H1 (cell line): ENCODE results near the gene CACNA1C. TPM values are rescaled to one million over a fixed set of nuclear protein-coding genes. Genes with fewer than 3 reads are reported as not detected.

Experiments used
- CTCF ChIA-PET: fragments of 300-600 bp; sonication (Branson Sonifier 250); formaldehyde crosslinking; loops from one replicate; lab custom pipeline; 2021; ENCODE audit not compliant: partially characterized antibody; lab: Charles Lee
- POLR2A ChIA-PET: fragments of 300-600 bp; sonication (Branson Sonifier 250); formaldehyde crosslinking; loops from one replicate; lab custom pipeline; 2021; ENCODE audit warnings: inconsistent platforms; ENCODE audit not compliant: partially characterized antibody; lab: Charles Lee
- DNase-seq, 2 experiments: peaks; one replicate each; pipeline versions ENCODE4 v3.0.0 to v3.0.0-alpha.2; 2010 to 2022; ENCODE audit warnings: low spot score in 2 of 2, low read depth in 1 of 2, mixed read lengths in 1 of 2
- FAIRE-seq: peaks from 2 replicates; lab custom pipeline; 2011; peaks lifted over from hg19 to GRCh38; lab: Jason Lieb, UNC
- H2AFZ ChIP-seq: 2 replicates; pipeline ENCODE4 v1.8.1; 2012; ENCODE audit warnings: low read length, inconsistent platforms
- H2AK5ac ChIP-seq: 2 replicates; pipeline ENCODE4 v1.6.1; 2013; ENCODE audit warnings: low read depth, low read length
- H2BK120ac ChIP-seq: replicated peaks from 2 replicates; pipeline ENCODE3; 2013; ENCODE audit warnings: low read depth, low read length, inconsistent platforms
- H2BK12ac ChIP-seq: 2 replicates; pipeline ENCODE4 v1.6.1; 2013; ENCODE audit warnings: low read depth, low read length
- H2BK15ac ChIP-seq: 2 replicates; pipeline ENCODE4 v1.6.1; 2013; ENCODE audit warnings: low read length
- H2BK20ac ChIP-seq: 2 replicates; pipeline ENCODE4 v1.6.1; 2013; ENCODE audit warnings: low read length
- H2BK5ac ChIP-seq: 2 replicates; pipeline ENCODE4 v1.6.1; 2013; ENCODE audit warnings: low read depth, low read length
- H3K14ac ChIP-seq: 2 replicates; pipeline ENCODE4 v1.6.1; 2013; ENCODE audit warnings: inconsistent platforms; ENCODE audit not compliant: insufficient read length
- H3K18ac ChIP-seq: 2 replicates; pipeline ENCODE4 v1.6.1; 2013; ENCODE audit warnings: low read length; ENCODE audit errors: extremely low read depth
- H3K23ac ChIP-seq: 2 replicates; pipeline ENCODE4 v1.6.1; 2013; ENCODE audit warnings: inconsistent platforms; ENCODE audit not compliant: insufficient read length
- H3K23me2 ChIP-seq: 2 replicates; pipeline ENCODE4 v1.6.1; 2013; ENCODE audit warnings: low read depth, low read length
- H3K27ac ChIP-seq: 2 replicates; pipeline ENCODE4 v1.6.1; 2011; ENCODE audit warnings: low read depth, low read length, inconsistent platforms
- H3K27me3 ChIP-seq, 4 experiments: replicated peaks in 1 of 4; 1 replicate in 1 of 4; 2 replicates in 3 of 4; pipeline versions ENCODE4 v1.6.1 to v1.8.1; 2011 to 2013; ENCODE audit warnings: low read length in 3 of 4, mild to moderate bottlenecking in 3 of 4, inconsistent platforms in 2 of 4, mixed read lengths in 2 of 4, moderate library complexity in 1 of 4; ENCODE audit not compliant: control insufficient read depth in 3 of 4, insufficient read depth in 3 of 4; ENCODE audit errors: extremely low read depth in 1 of 4
- H3K36me3 ChIP-seq, 4 experiments: 2 replicates each; pipeline versions ENCODE4 v1.6.1 to v1.8.1; 2011 to 2013; ENCODE audit warnings: mild to moderate bottlenecking in 4 of 4, low read length in 3 of 4, moderate library complexity in 2 of 4, control low read depth in 1 of 4, inconsistent platforms in 1 of 4; ENCODE audit not compliant: insufficient read depth in 4 of 4, control insufficient read depth in 2 of 4
- H3K4ac ChIP-seq: replicated peaks from 2 replicates; pipeline ENCODE3; 2013; ENCODE audit warnings: low read length, low read depth, mixed read lengths, inconsistent platforms; ENCODE audit not compliant: insufficient read length
- H3K4me1 ChIP-seq, 4 experiments: replicated peaks in 1 of 4; 1 replicate in 1 of 4; 2 replicates in 3 of 4; pipeline versions ENCODE4 v1.6.1 to v1.8.1; 2011 to 2013; ENCODE audit warnings: low read length in 3 of 4, inconsistent platforms in 2 of 4, mixed read lengths in 1 of 4; ENCODE audit not compliant: insufficient read depth in 4 of 4, control insufficient read depth in 3 of 4
- H3K4me2 ChIP-seq, 2 experiments: 2 replicates each; pipeline versions ENCODE4 v1.6.1 to v1.8.1; 2011 to 2013; ENCODE audit warnings: low read depth in 2 of 2, low read length in 2 of 2, control low read depth in 1 of 2, inconsistent platforms in 1 of 2, mild to moderate bottlenecking in 1 of 2; ENCODE audit not compliant: insufficient read depth in 1 of 2
- H3K4me3 ChIP-seq, 4 experiments: fragments of 200-600, 300-600 bp in 1 of 4; sonication (generic), shearing (Covaris generic), sonication (Bioruptor Twin) in 1 of 4; 2 replicates each; pipeline versions ENCODE4 v1.5.1 to v1.8.1; 2011 to 2016; ENCODE audit warnings: low read length in 4 of 4, low read depth in 3 of 4, control low read depth in 2 of 4, inconsistent platforms in 2 of 4, mild to moderate bottlenecking in 2 of 4, mixed read lengths in 1 of 4, moderate library complexity in 1 of 4; ENCODE audit not compliant: insufficient read depth in 2 of 4; ENCODE audit errors: extremely low read depth in 1 of 4
- H3K56ac ChIP-seq: replicated peaks from 2 replicates; pipeline ENCODE3; 2013; ENCODE audit warnings: low read depth, mild to moderate bottlenecking, mixed read lengths, low read length, inconsistent platforms; ENCODE audit not compliant: insufficient read length
- H3K79me1 ChIP-seq: 2 replicates; pipeline ENCODE4 v1.6.1; 2013; ENCODE audit warnings: low read depth, low read length, control low read depth
- H3K79me2 ChIP-seq, 2 experiments: 2 replicates each; pipeline versions ENCODE4 v1.6.1 to v1.8.1; 2012 to 2013; ENCODE audit warnings: low read length in 2 of 2, mild to moderate bottlenecking in 2 of 2, inconsistent platforms in 1 of 2; ENCODE audit not compliant: insufficient read depth in 2 of 2, control insufficient read depth in 1 of 2
- H3K9ac ChIP-seq, 4 experiments: replicated peaks in 1 of 4; 1 replicate in 1 of 4; 2 replicates in 3 of 4; pipeline versions ENCODE4 v1.6.1 to v1.8.1; 2011 to 2013; ENCODE audit warnings: low read depth in 3 of 4, low read length in 3 of 4, control low read depth in 2 of 4, mild to moderate bottlenecking in 2 of 4, moderate library complexity in 2 of 4, inconsistent platforms in 1 of 4; ENCODE audit errors: extremely low read depth in 1 of 4
- H3K9me3 ChIP-seq, 2 experiments: 2 replicates each; pipeline versions ENCODE4 v1.6.1 to v1.8.1; 2012 to 2013; ENCODE audit warnings: mild to moderate bottlenecking in 2 of 2, moderate library complexity in 2 of 2, control low read depth in 1 of 2, inconsistent platforms in 1 of 2, low read depth in 1 of 2, low read length in 1 of 2, mixed read lengths in 1 of 2; ENCODE audit not compliant: insufficient read depth in 2 of 2
- H4K20me1 ChIP-seq, 2 experiments: replicated peaks in 1 of 2; 2 replicates each; pipeline versions ENCODE3 to v1.8.1; 2011 to 2013; ENCODE audit warnings: inconsistent platforms in 2 of 2, low read length in 2 of 2, mild to moderate bottlenecking in 1 of 2; ENCODE audit not compliant: insufficient read depth in 2 of 2, control insufficient read depth in 1 of 2
- H4K5ac ChIP-seq: 2 replicates; pipeline ENCODE4 v1.6.1; 2013; ENCODE audit warnings: low read length, low read depth, mixed read lengths, inconsistent platforms; ENCODE audit not compliant: insufficient read length
- H4K8ac ChIP-seq: 2 replicates; pipeline ENCODE4 v1.8.0; 2013; ENCODE audit warnings: mild to moderate bottlenecking, moderate library complexity, low read length, inconsistent platforms; ENCODE audit not compliant: insufficient read depth; ENCODE audit errors: extremely low read depth
- H4K91ac ChIP-seq: replicated peaks from 2 replicates; pipeline ENCODE3; 2013; ENCODE audit warnings: low read length, mixed read lengths, inconsistent platforms; ENCODE audit not compliant: insufficient read length
- BCL11A ChIP-seq, 2 experiments: IDR thresholded peaks; one replicate each; pipeline ENCODE4 v1.6.1; 2011; ENCODE audit warnings: low read depth in 2 of 2, low read length in 2 of 2, mild to moderate bottlenecking in 2 of 2
- GABPA ChIP-seq: IDR thresholded peaks from 2 replicates; pipeline ENCODE4 v1.6.1; 2011; ENCODE audit warnings: mild to moderate bottlenecking, low read length, moderate library complexity, borderline replicate concordance; ENCODE audit not compliant: insufficient read depth
- KDM5A ChIP-seq: fragments of 200-600 bp; IDR thresholded peaks from 2 replicates; pipeline ENCODE4 v1.7.1; 2012; ENCODE audit warnings: mild to moderate bottlenecking, low read length, inconsistent platforms, mixed read lengths
- MAFK ChIP-seq: IDR thresholded peaks from 2 replicates; pipeline ENCODE4 v1.6.1; 2012; ENCODE audit warnings: low read depth, mild to moderate bottlenecking, improper control_type of control experiment, low read length
- NANOG ChIP-seq: IDR thresholded peaks from 2 replicates; pipeline ENCODE4 v1.6.1; 2011; ENCODE audit warnings: low read length, low read depth, mild to moderate bottlenecking, inconsistent platforms; ENCODE audit not compliant: insufficient read depth, poor library complexity, severe bottlenecking
- PHF8 ChIP-seq: fragments of 200-600 bp; sonication (generic); conservative IDR thresholded peaks from 2 replicates; pipeline ENCODE4 v1.7.1; 2012; ENCODE audit warnings: low read depth, mild to moderate bottlenecking, inconsistent platforms, low read length, moderate library complexity
- RFX5 ChIP-seq: IDR thresholded peaks from 2 replicates; pipeline ENCODE4 v1.6.1; 2011; ENCODE audit warnings: low read depth, low read length, improper control_type of control experiment, borderline replicate concordance
- SIRT6 ChIP-seq: IDR thresholded peaks from one replicate; pipeline ENCODE4 v1.7.1; 2012; ENCODE audit warnings: low read length, inconsistent platforms
- SP2 ChIP-seq: IDR thresholded peaks from 2 replicates; pipeline ENCODE4 v1.6.1; 2012; ENCODE audit warnings: mild to moderate bottlenecking, low read length, inconsistent platforms
- TBP ChIP-seq: IDR thresholded peaks from 2 replicates; pipeline ENCODE4 v1.6.1; 2011; ENCODE audit warnings: low read depth, low read length, improper control_type of control experiment
- WGBS, 2 experiments: shearing (Covaris generic) in 1 of 2; methylation state at CpG; one replicate each; pipeline versions ENCODE4 v1.1.6 to v1.1.7; 2013 to 2015; ENCODE audit warnings: low lambda C conversion rate in 2 of 2, mixed read lengths in 2 of 2, inconsistent platforms in 1 of 2, low coverage in 1 of 2, missing lambda C conversion rate in 1 of 2; ENCODE audit not compliant: insufficient replicate concordance in 2 of 2, insufficient coverage in 1 of 2, insufficient read length in 1 of 2; ENCODE audit errors: extremely low coverage in 1 of 2, missing lambda C conversion rate in 1 of 2; 5-methylcytosine and 5-hydroxymethylcytosine counted together
- polyA plus RNA-seq, 7 experiments: library from polyadenylated mRNA; depleted of rRNA in 3 of 7; stranded (reverse) in 5 of 7; unstranded in 2 of 7; fragments of >200 nt in 5 of 7; fragments of 200-250 nt in 2 of 7; gene quantifications; 1 replicate in 5 of 7; 2 replicates in 1 of 7; 4 replicates in 1 of 7; pipeline versions ENCODE4 v1.2.1 to v1.2.3, GENCODE V29; 2011 to 2013; ENCODE audit warnings: missing spikeins in 2 of 7, mixed read lengths in 2 of 7
- total RNA-seq: library from RNA; stranded (reverse); fragmentation: NEBNext Ultra II Directional; extraction: Animal tissue kit (Norgen Biotek cat#: 25700); gene quantifications from 2 replicates; pipeline ENCODE4 v1.2.1, GENCODE V29; 2021

The CACNA1C gene
- total and polyA plus RNA-seq, 2 of the 8 experiments (the other 6 are each of a cell fraction or from before 2014, with no cell fraction given), result 1.3 TPM

DNA sequence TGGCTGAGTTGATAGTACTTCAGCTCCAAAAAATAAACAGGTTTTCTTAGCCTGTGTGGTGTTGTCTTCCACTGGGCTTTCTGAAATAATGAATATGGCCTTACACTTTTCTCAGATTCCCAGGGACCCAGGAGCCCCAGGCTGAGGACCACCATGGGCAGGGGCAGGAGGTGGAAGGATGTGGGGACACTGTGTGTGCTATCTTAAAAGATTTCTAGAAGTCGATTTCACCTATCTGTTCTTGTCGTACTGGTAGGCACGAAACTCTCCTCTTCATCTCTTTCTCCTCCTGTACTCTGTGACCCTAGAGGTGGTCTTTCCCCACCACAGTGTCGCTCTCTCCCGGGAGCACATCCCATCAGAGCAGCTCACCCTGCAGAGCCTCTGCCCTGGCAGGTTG lies 634.3 kb downstream of the CACNA1C start:
- H3K9me3 ChIP-seq, result no peaks in the 10 kb centered on the region; a peak in 1 of 4 replicates
- no peak overlapping the region for H2BK120ac ChIP-seq
- H2BK15ac ChIP-seq, result no peak overlapping the region
- H3K4me1 ChIP-seq, result peaks cover 0 to 7% (median 3%) of the 10 kb centered on the region in 4 experiments; a peak in 4 of 7 replicates
- no peak overlapping the region for H4K8ac ChIP-seq
- H2BK5ac ChIP-seq, result no peak overlapping the region
- no peak overlapping the region for H2BK20ac ChIP-seq
- H4K20me1 ChIP-seq, result peaks cover 0 to 1% of the 10 kb centered on the region in 2 experiments
- no peak overlapping the region for H3K4me2 ChIP-seq
- 85% methylated on average over 5 of the region's 5 CpGs; no CpG with 5 or more reads in 1 of the 2 experiments for WGBS, 2 experiments
- POLR2A ChIA-PET, result interaction anchor here (1.1 kb wide), 1 partner anchor 68 kb away, joined by 3 read pairs; no protein-coding TSS in a partner anchor
- peaks cover 0 to 7% (median 6%) of the 10 kb centered on the region in 4 experiments; a peak in 3 of 7 replicates for H3K27me3 ChIP-seq
- H4K5ac ChIP-seq, result no peak overlapping the region
- no peak overlapping the region for H2AK5ac ChIP-seq
- no peak overlapping the region for H3K14ac ChIP-seq
- no peak overlapping the region for H3K27ac ChIP-seq
- DNase-seq (no peak), FAIRE-seq (no peak)
- no peak overlapping the region for H3K4ac ChIP-seq
- H3K18ac ChIP-seq, result no peak overlapping the region
- no peak overlapping the region for H2AFZ ChIP-seq
- H3K4me3 ChIP-seq, result no peak overlapping the region
- H3K56ac ChIP-seq, result no peak overlapping the region
- H4K91ac ChIP-seq, result no peak overlapping the region
- no peaks in the 10 kb centered on the region for H3K79me1 ChIP-seq
- no peaks in the 10 kb centered on the region for H3K36me3 ChIP-seq
- no peak overlapping the region for H3K23ac ChIP-seq
- CTCF ChIA-PET, result interaction anchor here (1.4 to 6.3 kb wide), 2 partner anchors 8 to 98 kb away, joined by 4 to 43 read pairs; no protein-coding TSS in a partner anchor
- H3K9ac ChIP-seq, result no peak overlapping the region; a peak in 1 of 7 replicates
- 0 out of 2 replicates have a peak overlapping the region, but pooled peaks have one; percentile 9 for H2BK12ac ChIP-seq
- H3K79me2 ChIP-seq, result no peaks in the 10 kb centered on the region
- no peak for TF ChIP-seq NANOG
- no peak for TF ChIP-seq RFX5
- TF ChIP-seq GABPA, result no peak
- TF ChIP-seq TBP, result no peak
- TF ChIP-seq MAFK, result no peak
- no peak for TF ChIP-seq PHF8
- TF ChIP-seq BCL11A (IDR thresholded peaks at IDR 0.05; ENCODE audit: low read depth in 2 of 2, low read length in 2 of 2), result no peak
- TF ChIP-seq KDM5A, result no peak
- no peak for TF ChIP-seq SP2
- no peak for TF ChIP-seq SIRT6
- H3K23me2 ChIP-seq, result peaks cover 6% of the 10 kb centered on the region; the same call in 1 of the 2 replicates
